GM19452 (cell line): ENCODE measurements around the gene LPAR1.
"Not testable (repeated sequence)": the region's sequence is repeated elsewhere in the genome, so short reads cannot be mapped to it uniquely, and the experiment has no call there.

Experiments used
- ATAC-seq: cut with Tn5 transposase; IDR thresholded peaks from one replicate; pipeline ENCODE4 v1.9.1; 2021; ENCODE audit not compliant: unreplicated experiment

LPAR1 gene

GRCh38 chr9:110830495-110830894 lies 207.8 kb downstream of the LPAR1 start:
- ATAC-seq: no peak

- no peak for ATAC-seq
These were observed 210.0 kb downstream of the LPAR1 start for GRCh38 chr9:110828264-110828663.

GRCh38 chr9:110826400-110826799 lies 211.9 kb downstream of the LPAR1 start:
- not testable (repeated sequence) for ATAC-seq

- ATAC-seq: no peak
These were observed 212.3 kb downstream of the LPAR1 start for GRCh38 chr9:110825950-110826349.

GRCh38 chr9:110825129-110825528 lies 213.1 kb downstream of the LPAR1 start:
- not testable (repeated sequence) for ATAC-seq
